Lower lobe of right lung (tissue), 2 donors: ENCODE measurements around the gene KRT2. TPM values are rescaled to one million over a fixed set of nuclear protein-coding genes. Genes with fewer than 3 reads are reported as not detected.

Source experiments
- ATAC-seq, 2 donors: fragments of 200-7000 bp; cut with Tn5 transposase; one replicate each; pipeline ENCODE4 v1.9.1; 2020 to 2022; ENCODE audit warnings: mild to moderate bottlenecking in 2 of 2, moderate library complexity in 2 of 2
- DNase-seq: peaks from one replicate; pipeline ENCODE4 v3.0.0-alpha.2; 2020
- H3K27ac ChIP-seq: fragments of 200-600 bp; one replicate; pipeline ENCODE4 v1.8.0; 2022
- H3K27me3 ChIP-seq: fragments of 200-600 bp; one replicate; pipeline ENCODE4 v1.8.0; 2022; ENCODE audit warnings: low read depth
- H3K36me3 ChIP-seq: fragments of 200-600 bp; one replicate; pipeline ENCODE4 v1.8.0; 2022; ENCODE audit warnings: mild to moderate bottlenecking
- H3K4me1 ChIP-seq: fragments of 200-600 bp; one replicate; pipeline ENCODE4 v1.8.0; 2022
- H3K4me3 ChIP-seq: fragments of 200-600 bp; one replicate; pipeline ENCODE4 v1.8.0; 2022; ENCODE audit warnings: mild to moderate bottlenecking
- H3K9me3 ChIP-seq: fragments of 200-600 bp; one replicate; pipeline ENCODE4 v1.8.0; 2022
- CTCF ChIP-seq: fragments of 200-600 bp; IDR thresholded peaks from one replicate; pipeline ENCODE4 v1.8.0; 2022; ENCODE audit warnings: antibody characterized with exemption, mild to moderate bottlenecking
- intact Hi-C: fragments of 100-400 bp; cut with DNase I; formaldehyde crosslinking; loops from one replicate; pipeline ENCODE4 v1.11.0; 2022
- total RNA-seq: library from RNA; stranded (reverse); fragmentation: NEBNext Ultra II Directional; extraction: Animal tissue kit (Norgen Biotek cat#: 25700); gene quantifications from one replicate; pipeline ENCODE4 v1.2.1, GENCODE V29; 2021
- donor health status: DM: no; HTN: yes; CAD: no; lungs with severe emphysema.

The KRT2 gene
- total RNA-seq, 1 donor from 2014 or later: not detected

DNA sequence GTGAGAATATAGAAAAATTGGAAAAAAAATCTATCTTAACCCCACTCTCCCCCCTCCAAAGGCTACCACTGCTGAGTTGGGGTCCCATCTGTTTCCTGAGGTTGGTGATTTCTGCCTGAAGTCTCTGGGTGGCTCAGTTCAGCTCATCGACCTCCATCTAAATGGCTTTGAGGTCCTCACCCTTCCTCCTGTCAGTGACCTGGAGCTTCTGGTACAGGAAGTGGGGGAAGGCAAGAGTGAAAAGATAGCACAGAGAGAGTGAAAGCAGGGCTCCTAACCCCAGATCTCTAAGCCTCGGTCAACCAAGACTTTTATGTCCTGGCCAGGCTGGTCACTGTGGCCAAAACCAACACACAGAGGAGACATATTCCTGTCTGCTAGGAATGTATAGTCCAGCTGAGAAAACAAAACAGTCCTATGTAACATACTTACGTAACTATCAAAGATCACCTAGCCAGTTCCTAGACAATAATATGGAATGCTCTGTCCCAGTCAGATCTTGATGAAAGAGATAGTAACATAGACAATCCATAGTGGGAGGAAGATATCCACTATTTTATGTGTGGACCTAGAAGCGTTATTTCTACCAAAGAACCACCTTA lies 21.3 kb downstream of the KRT2 start:
- Histone ChIP-seq H3K36me3 (no peaks in the 10 kb centered on the region), H3K27me3 (peaks cover 4% of the 10 kb centered on the region), H3K4me3 (no peak overlapping the region), H3K9me3 (no peaks in the 10 kb centered on the region), H3K4me1 (no peaks in the 10 kb centered on the region), H3K27ac (no peak overlapping the region)
- intact Hi-C loops: no loop called here
- no peak for TF ChIP-seq CTCF
- no peak for ATAC-seq
- no peak for DNase-seq

GRCh38 chr12:52630008-52630500 lies 22.0 kb downstream of the KRT2 start:
- intact Hi-C loops: no loop called here
- no peak overlapping the region for H3K27ac ChIP-seq
- no peaks in the 10 kb centered on the region for H3K4me1 ChIP-seq
- H3K4me3 ChIP-seq: no peak overlapping the region
- DNase-seq (no peak), ATAC-seq (no peak)
- H3K9me3 ChIP-seq: no peaks in the 10 kb centered on the region
- H3K27me3 ChIP-seq: peaks cover 4% of the 10 kb centered on the region
- TF ChIP-seq CTCF: no peak
- H3K36me3 ChIP-seq: no peaks in the 10 kb centered on the region

DNA sequence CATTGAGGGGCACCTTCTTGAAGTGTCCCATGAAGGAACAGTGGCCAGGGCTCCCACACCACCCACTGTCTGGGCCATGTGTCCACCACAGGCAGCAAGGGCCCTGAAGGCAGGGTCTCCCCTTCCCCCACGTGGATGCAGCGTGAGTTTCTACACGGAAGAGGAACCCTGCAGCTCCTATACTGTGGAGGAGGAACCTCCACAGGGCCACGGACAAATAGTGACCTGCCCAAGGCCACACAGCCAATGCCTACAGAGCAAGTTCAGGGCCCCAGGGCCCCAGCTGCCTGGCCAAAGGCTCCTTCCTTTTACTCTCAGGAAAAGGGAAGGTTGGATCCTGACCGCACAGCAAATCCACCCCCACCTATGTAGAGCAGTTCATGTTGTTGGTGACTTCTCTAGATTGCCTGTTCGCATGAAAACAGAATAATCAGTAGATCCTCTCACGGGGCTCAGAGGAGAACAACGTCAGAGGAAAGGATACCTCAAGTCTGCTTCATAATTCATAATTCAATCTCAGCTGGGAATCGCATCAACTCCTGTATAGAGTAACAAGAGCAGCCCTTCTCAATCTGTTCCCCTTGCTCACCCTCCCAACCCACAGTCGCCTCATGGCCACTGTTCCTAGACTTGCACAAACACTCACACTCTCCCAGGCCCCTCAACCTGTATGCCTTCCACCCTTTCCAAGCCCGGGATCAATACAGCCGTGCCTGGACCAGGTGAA lies 22.6 kb downstream of the KRT2 start:
- DNase-seq (no peak), ATAC-seq (peak in 1 of 2 donors; percentile 31)
- Histone ChIP-seq H3K27me3 (peaks cover 4% of the 10 kb centered on the region), H3K4me1 (no peaks in the 10 kb centered on the region), H3K9me3 (no peaks in the 10 kb centered on the region), H3K27ac (no peak overlapping the region), H3K36me3 (no peaks in the 10 kb centered on the region), H3K4me3 (no peak overlapping the region)
- no peak for TF ChIP-seq CTCF
- intact Hi-C loops: no loop called here

- Histone ChIP-seq H3K4me1 (no peaks in the 10 kb centered on the region), H3K27me3 (peaks cover 4% of the 10 kb centered on the region), H3K9me3 (no peaks in the 10 kb centered on the region), H3K4me3 (no peak overlapping the region), H3K36me3 (no peaks in the 10 kb centered on the region), H3K27ac (no peak overlapping the region)
- intact Hi-C loops: no loop called here
- DNase-seq (no peak), ATAC-seq (no peak)
- TF ChIP-seq CTCF: no peak
These were observed 23.2 kb downstream of the KRT2 start for GRCh38 chr12:52628841-52629240.

- intact Hi-C loops: no loop called here
- DNase-seq: no peak
- Histone ChIP-seq H3K36me3 (no peaks in the 10 kb centered on the region), H3K4me1 (no peaks in the 10 kb centered on the region), H3K4me3 (no peak overlapping the region), H3K27ac (no peak overlapping the region), H3K27me3 (peaks cover 4% of the 10 kb centered on the region), H3K9me3 (no peaks in the 10 kb centered on the region)
- no peak for TF ChIP-seq CTCF
- no peak for ATAC-seq
These were observed 23.9 kb downstream of the KRT2 start for GRCh38 chr12:52628111-52628507.
